Ammon's horn (tissue), 1 donor: ENCODE results near the gene OMA1.
A peak's percentile ranks its signal among the peaks of the same experiment; 100 is the strongest.
"Not testable (repeated sequence)": the region's sequence is repeated elsewhere in the genome, so short reads cannot be mapped to it uniquely, and the experiment has no call there.

Source experiments
- DNase-seq: peaks from one replicate; pipeline ENCODE4 v3.0.0-alpha.2; 2016; ENCODE audit warnings: low spot score

The OMA1 gene

GRCh38 chr1:58573705-58574591, 27.4 kb upstream of the OMA1 start:
- no peak for DNase-seq

GRCh38 chr1:58573138-58573537, 26.6 kb upstream of the OMA1 start:
- DNase-seq, result no peak

- DNase-seq, result no peak
Measured at GRCh38 chr1:58572690-58573089, 26.2 kb upstream of the OMA1 start.

GRCh38 chr1:58571616-58572015, 25.1 kb upstream of the OMA1 start:
- no peak for DNase-seq

GRCh38 chr1:58570817-58571216, 24.3 kb upstream of the OMA1 start:
- peak; percentile 60 for DNase-seq

GRCh38 chr1:58570094-58570493, 23.6 kb upstream of the OMA1 start:
- no peak for DNase-seq

- DNase-seq, result no peak
Measured at GRCh38 chr1:58568911-58569310, 22.4 kb upstream of the OMA1 start.

GRCh38 chr1:58568271-58568860, 21.8 kb upstream of the OMA1 start:
- no peak for DNase-seq

- no peak for DNase-seq
Measured at GRCh38 chr1:58566339-58566738, 19.8 kb upstream of the OMA1 start.

GRCh38 chr1:58563715-58564114, 17.2 kb upstream of the OMA1 start:
- DNase-seq, result not testable (repeated sequence)

- no peak for DNase-seq
Measured at GRCh38 chr1:58561633-58562032, 15.1 kb upstream of the OMA1 start.

GRCh38 chr1:58555393-58555792, 8.9 kb upstream of the OMA1 start:
- no peak for DNase-seq

GRCh38 chr1:58551186-58552140, 4.9 kb upstream of the OMA1 start:
- DNase-seq, result no peak

- not testable (repeated sequence) for DNase-seq
Measured at GRCh38 chr1:58549291-58549690, 2.8 kb upstream of the OMA1 start.

- DNase-seq, result no peak
Measured at GRCh38 chr1:58548371-58548770, 1.8 kb upstream of the OMA1 start.

- DNase-seq, result peak; percentile 85
Measured at GRCh38 chr1:58545591-58546519, 671 bp downstream of the OMA1 start.

- DNase-seq, result no peak
Measured at GRCh38 chr1:58543260-58543659, 3.3 kb downstream of the OMA1 start.

GRCh38 chr1:58539553-58539952, 7.0 kb downstream of the OMA1 start:
- no peak for DNase-seq

- DNase-seq, result no peak
Measured at GRCh38 chr1:58538821-58539220, 7.7 kb downstream of the OMA1 start.

GRCh38 chr1:58531842-58532241, 14.7 kb downstream of the OMA1 start:
- not testable (repeated sequence) for DNase-seq

GRCh38 chr1:58529284-58529683, 17.2 kb downstream of the OMA1 start:
- DNase-seq, result no peak
